Fibroblast of the aortic adventitia (primary cell): ENCODE data around the gene CFDP1. TPM values are rescaled to one million over a fixed set of nuclear protein-coding genes. Genes with fewer than 3 reads are reported as not detected.
A peak's percentile ranks its signal among the peaks of the same experiment; 100 is the strongest.

ENCODE experiments used
- DNase-seq: peaks from one replicate; pipeline ENCODE4 v3.0.0-alpha.2; 2010; ENCODE audit warnings: low read depth
- H3K4me3 ChIP-seq: 2 replicates; pipeline ENCODE4 v1.5.1; 2011; ENCODE audit warnings: low read depth, mild to moderate bottlenecking, control low read depth, low read length, moderate library complexity
- total RNA-seq: library from RNA; depleted of rRNA; stranded (reverse); fragments of >200 nt; gene quantifications from 2 replicates; pipeline ENCODE4 v1.2.3, GENCODE V29; 2012; ENCODE audit warnings: low replicate concordance
- TF ChIP-seq, protein P1 (sequence below): IDR thresholded peaks from 2 replicates; pipeline ENCODE4 v1.5.1; 2011; ENCODE audit warnings: mild to moderate bottlenecking, low read length, control low read depth, inconsistent platforms; ENCODE audit not compliant: insufficient read depth

The CFDP1 gene
- total RNA-seq, 1 donor = 47.0 TPM

DNA sequence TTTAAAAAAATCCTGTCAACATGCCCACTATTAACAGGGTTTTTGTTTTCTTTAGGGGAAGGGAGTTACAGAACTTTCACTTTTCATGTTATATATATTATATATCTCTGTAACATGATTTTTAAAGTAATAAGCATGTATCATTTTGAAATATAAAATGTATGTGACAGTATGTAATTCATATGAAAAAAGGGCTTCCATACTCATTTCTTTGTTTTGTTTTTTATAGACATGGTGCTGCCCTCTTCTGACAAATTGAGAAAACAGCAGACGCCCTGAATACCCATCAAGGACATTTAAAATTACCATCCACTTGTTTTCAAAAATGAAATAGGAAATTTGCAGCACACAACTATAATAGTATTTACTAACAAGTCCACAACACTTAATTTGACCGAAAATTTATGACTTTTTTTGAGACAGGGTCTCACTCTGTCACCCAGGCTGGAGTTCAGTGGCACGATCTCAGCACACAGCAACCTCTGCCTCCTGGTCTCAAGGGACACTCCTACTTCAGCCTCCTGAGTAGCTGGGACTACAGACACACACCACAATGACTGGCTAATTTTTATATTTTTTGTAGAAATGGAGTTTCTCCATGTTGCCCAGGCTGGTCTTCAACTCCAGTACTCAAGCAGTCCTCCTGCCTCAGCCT lies 30.4 kb downstream of the CFDP1 start:
- DNase-seq = peak; percentile 73
- TF ChIP-seq, protein P1, sequence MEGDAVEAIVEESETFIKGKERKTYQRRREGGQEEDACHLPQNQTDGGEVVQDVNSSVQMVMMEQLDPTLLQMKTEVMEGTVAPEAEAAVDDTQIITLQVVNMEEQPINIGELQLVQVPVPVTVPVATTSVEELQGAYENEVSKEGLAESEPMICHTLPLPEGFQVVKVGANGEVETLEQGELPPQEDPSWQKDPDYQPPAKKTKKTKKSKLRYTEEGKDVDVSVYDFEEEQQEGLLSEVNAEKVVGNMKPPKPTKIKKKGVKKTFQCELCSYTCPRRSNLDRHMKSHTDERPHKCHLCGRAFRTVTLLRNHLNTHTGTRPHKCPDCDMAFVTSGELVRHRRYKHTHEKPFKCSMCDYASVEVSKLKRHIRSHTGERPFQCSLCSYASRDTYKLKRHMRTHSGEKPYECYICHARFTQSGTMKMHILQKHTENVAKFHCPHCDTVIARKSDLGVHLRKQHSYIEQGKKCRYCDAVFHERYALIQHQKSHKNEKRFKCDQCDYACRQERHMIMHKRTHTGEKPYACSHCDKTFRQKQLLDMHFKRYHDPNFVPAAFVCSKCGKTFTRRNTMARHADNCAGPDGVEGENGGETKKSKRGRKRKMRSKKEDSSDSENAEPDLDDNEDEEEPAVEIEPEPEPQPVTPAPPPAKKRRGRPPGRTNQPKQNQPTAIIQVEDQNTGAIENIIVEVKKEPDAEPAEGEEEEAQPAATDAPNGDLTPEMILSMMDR = peak; percentile 67
- H3K4me3 ChIP-seq = no peak overlapping the region

DNA sequence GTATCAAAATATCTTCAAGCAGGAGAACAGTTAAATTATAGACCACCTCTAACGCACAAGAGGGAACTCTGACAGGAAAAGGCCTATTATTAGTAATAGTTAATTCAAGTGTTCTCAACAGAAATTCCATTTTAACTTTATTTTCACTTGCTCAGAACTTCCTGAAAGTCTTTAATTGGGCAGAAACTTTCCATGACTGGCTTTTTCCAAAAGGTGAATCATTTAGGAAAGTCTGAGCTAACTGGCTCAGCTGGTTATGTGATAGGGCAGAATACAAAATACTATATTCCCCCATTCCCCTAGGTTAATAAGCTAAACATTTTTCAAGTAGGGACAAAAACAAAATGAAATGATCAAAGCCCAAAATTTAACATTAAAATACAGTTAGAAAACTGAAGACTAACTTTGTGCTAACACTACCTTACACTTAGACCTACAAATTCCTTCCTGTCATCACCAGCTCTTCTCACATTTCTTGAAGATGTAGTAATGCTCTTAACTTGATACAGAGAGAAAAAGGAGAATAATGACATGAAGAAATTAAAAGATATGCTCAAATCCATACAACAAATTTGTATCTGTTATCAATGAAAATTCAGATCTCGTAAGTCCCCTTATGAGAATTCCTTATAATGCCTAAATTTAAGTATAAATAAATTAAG lies 31.0 kb downstream of the CFDP1 start:
- H3K4me3 ChIP-seq = no peak overlapping the region

DNA sequence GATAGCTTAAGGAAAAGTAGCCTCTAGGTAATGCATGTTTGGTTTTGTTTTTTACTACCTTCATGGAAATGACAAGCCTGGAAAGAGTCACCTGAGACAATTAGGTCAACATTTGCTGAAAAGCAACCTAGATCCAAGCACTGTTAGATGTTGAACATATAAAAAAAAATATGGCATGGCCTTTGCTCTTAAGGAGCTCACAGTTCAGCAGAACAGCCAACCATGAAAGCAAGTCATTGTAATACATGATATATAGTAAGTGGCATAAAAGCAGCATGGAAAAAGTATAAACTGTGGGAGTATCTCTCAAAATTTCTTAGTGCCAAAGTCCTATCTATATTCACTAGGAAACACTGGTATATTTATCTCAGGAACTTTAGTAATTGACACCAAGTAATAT lies 31.6 kb downstream of the CFDP1 start:
- DNase-seq = no peak

More for the DNA sequence above, 31.0 kb downstream of the CFDP1 start:
- TF ChIP-seq, protein P1 = no peak
- peak; percentile 73 for DNase-seq

DNA sequence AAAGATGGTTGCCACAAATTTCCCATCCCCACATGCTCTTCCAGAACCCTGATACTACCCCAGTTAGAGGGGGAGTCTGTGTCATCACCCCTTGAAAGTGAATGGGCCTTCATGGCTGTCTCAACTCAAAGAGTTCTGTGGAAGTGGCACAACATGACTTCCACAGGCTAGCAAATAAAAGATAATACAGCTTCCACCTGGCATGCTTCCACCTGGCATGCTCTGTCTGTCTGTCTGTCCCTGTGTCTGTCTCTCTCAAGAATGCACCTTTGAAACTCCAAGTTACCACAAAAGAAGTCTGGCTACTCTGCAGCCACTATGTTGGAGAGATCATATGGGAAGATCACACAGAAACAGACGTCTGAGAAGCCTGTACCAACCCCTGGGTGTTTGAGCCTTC lies 35.0 kb downstream of the CFDP1 start:
- no peak overlapping the region for H3K4me3 ChIP-seq
- TF ChIP-seq, protein P1 = no peak
- DNase-seq = no peak

More for the DNA sequence above, 31.6 kb downstream of the CFDP1 start:
- no peak overlapping the region for H3K4me3 ChIP-seq
- TF ChIP-seq, protein P1 = no peak

DNA sequence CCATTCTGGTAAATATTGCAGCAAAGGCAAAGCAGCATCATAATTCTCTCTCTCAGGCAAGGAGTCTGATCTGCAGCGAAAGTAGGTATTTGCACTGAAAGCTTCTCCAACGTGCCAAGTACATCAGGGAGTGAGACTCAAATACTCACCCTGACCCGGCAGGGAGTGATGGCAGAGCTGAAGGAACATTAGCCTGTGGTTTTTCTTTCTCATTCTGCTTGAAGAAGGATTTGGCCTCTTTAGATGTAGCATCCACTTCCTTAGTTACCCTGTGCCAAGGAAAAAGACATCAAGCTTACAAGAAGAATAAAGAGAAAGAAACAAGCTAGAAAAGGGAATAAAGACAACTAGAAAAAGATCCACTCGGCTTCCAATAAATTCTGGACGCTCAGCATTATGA lies 38.4 kb downstream of the CFDP1 start:
- TF ChIP-seq, protein P1 = no peak
- H3K4me3 ChIP-seq = no peak overlapping the region
- no peak for DNase-seq

DNA sequence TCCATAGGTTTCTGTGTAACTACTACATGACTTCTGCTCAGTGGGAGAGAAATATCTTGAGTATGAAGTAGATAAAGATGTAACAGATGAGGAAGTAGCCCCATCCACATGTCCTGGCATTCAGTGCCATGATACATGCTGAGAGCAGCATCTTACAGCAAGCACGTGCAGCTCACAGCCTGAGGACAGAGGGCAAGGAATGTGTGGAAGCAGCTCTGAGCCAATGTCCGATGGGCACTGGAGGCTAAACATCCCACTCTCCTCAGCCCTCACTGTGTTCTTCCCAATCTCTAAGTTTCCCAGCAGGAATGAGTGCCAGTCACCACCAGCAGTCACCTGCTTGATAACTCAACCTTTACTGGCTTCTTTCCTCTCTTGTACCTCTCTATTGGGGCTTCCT lies 40.4 kb downstream of the CFDP1 start:
- H3K4me3 ChIP-seq = no peak overlapping the region
- TF ChIP-seq, protein P1 = no peak
- DNase-seq = no peak
